ENCODE data around the gene JARID2.

DNA sequence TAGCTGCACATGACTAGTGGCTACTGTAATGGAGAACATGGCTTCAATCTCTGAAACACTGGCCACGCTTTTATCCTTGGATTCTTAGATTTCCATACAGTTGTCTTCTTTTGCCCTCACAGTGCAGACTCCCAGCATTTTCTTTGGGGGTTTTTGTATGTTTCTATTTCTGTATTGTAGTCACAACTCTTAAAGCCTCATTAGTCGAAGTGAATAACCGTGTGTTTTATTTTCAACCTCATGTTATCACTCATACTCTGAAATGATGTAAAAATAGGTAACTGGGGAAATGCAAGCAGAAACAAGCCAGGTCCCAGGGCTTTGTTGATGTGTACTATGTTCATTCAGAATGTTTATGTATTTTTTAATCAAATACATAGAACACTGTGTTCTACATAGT lies 162.9 kb downstream of the JARID2 start:
- TF ChIP-seq, protein P1, sequence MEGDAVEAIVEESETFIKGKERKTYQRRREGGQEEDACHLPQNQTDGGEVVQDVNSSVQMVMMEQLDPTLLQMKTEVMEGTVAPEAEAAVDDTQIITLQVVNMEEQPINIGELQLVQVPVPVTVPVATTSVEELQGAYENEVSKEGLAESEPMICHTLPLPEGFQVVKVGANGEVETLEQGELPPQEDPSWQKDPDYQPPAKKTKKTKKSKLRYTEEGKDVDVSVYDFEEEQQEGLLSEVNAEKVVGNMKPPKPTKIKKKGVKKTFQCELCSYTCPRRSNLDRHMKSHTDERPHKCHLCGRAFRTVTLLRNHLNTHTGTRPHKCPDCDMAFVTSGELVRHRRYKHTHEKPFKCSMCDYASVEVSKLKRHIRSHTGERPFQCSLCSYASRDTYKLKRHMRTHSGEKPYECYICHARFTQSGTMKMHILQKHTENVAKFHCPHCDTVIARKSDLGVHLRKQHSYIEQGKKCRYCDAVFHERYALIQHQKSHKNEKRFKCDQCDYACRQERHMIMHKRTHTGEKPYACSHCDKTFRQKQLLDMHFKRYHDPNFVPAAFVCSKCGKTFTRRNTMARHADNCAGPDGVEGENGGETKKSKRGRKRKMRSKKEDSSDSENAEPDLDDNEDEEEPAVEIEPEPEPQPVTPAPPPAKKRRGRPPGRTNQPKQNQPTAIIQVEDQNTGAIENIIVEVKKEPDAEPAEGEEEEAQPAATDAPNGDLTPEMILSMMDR (IDR thresholded peaks at IDR 0.05; ENCODE audit: insufficient read depth, low read depth, low read length), result no peak
- no peak for TF ChIP-seq EZH2 (IDR thresholded peaks at IDR 0.05; ENCODE audit: insufficient read depth, low read length)
